Parathyroid adenoma (tissue), 2 donors: ENCODE results near the gene EMP3.
A peak's percentile ranks its signal among the peaks of the same experiment; 100 is the strongest.
"Not testable (repeated sequence)": the region's sequence is repeated elsewhere in the genome, so short reads cannot be mapped to it uniquely, and the experiment has no call there.

Experiments
- H2AFZ ChIP-seq: fragments of 300-600 bp; sonication (generic); one replicate; pipeline ENCODE4 v1.7.0; 2017; ENCODE audit warnings: antibody characterized with exemption, mild to moderate bottlenecking
- H3K27ac ChIP-seq: fragments of 300-600 bp; sonication (generic); one replicate; pipeline ENCODE4 v1.7.0; 2017
- H3K27me3 ChIP-seq: fragments of 300-600 bp; sonication (generic); one replicate; pipeline ENCODE4 v1.7.0; 2017; ENCODE audit warnings: low read length; ENCODE audit not compliant: control insufficient read depth, insufficient read depth
- H3K36me3 ChIP-seq: fragments of 300-600 bp; sonication (generic); one replicate; pipeline ENCODE4 v1.7.0; 2017; ENCODE audit warnings: low read length; ENCODE audit not compliant: control insufficient read depth, insufficient read depth
- H3K4me1 ChIP-seq: fragments of 300-600 bp; sonication (generic); one replicate; pipeline ENCODE4 v1.7.0; 2017; ENCODE audit warnings: control low read depth
- H3K4me2 ChIP-seq: fragments of 300-600 bp; sonication (generic); one replicate; pipeline ENCODE4 v1.7.0; 2017; ENCODE audit warnings: low read length
- H3K4me3 ChIP-seq: fragments of 300-600 bp; sonication (generic); one replicate; pipeline ENCODE4 v1.7.0; 2017; ENCODE audit warnings: low read depth, low read length
- H3K79me2 ChIP-seq: fragments of 300-600 bp; sonication (generic); one replicate; pipeline ENCODE4 v1.7.0; 2017; ENCODE audit warnings: control low read depth
- H3K9ac ChIP-seq: fragments of 300-600 bp; sonication (generic); one replicate; pipeline ENCODE4 v1.7.0; 2017; ENCODE audit warnings: mild to moderate bottlenecking
- H3K9me3 ChIP-seq: fragments of 300-600 bp; sonication (generic); one replicate; pipeline ENCODE4 v1.7.0; 2017; ENCODE audit warnings: low read length; ENCODE audit not compliant: control insufficient read depth
- TF ChIP-seq, protein P1 (sequence below): fragments of 300-600 bp; sonication (generic); IDR thresholded peaks from one replicate; pipeline ENCODE4 v1.7.0; 2017; ENCODE audit warnings: antibody characterized with exemption, mild to moderate bottlenecking
- donor health status: primary hyperparathyroidism.

The EMP3 gene

DNA sequence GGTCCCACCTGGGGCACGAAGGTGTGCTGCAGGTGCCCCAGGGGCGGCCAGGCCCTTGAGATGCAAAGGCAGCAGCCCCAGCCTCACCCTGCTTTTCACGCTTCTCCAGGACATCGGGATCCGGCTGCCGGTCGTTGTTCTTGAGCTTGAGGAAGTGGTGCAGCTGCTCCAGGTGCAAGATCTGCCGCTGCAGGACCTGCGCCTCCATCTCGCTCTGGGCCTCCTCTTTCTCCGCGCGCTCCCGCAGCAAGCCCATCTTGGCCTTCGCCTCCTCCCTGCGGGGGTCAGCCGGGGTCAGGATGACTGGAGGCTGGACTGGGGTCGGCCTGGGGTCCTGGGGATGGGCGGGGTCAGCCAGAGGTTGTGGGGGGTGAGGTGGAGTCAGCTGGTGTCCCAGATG, 21.5 kb upstream of the EMP3 start:
- no peak overlapping the region for H3K9ac ChIP-seq
- H3K36me3 ChIP-seq: no peaks in the 10 kb centered on the region
- H3K9me3 ChIP-seq: no peaks in the 10 kb centered on the region
- no peaks in the 10 kb centered on the region for H3K27me3 ChIP-seq
- H3K4me1 ChIP-seq: no peaks in the 10 kb centered on the region
- TF ChIP-seq, protein P1, sequence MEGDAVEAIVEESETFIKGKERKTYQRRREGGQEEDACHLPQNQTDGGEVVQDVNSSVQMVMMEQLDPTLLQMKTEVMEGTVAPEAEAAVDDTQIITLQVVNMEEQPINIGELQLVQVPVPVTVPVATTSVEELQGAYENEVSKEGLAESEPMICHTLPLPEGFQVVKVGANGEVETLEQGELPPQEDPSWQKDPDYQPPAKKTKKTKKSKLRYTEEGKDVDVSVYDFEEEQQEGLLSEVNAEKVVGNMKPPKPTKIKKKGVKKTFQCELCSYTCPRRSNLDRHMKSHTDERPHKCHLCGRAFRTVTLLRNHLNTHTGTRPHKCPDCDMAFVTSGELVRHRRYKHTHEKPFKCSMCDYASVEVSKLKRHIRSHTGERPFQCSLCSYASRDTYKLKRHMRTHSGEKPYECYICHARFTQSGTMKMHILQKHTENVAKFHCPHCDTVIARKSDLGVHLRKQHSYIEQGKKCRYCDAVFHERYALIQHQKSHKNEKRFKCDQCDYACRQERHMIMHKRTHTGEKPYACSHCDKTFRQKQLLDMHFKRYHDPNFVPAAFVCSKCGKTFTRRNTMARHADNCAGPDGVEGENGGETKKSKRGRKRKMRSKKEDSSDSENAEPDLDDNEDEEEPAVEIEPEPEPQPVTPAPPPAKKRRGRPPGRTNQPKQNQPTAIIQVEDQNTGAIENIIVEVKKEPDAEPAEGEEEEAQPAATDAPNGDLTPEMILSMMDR: no peak
- H3K4me3 ChIP-seq: no peak overlapping the region
- H3K79me2 ChIP-seq: no peaks in the 10 kb centered on the region
- no peak overlapping the region for H3K27ac ChIP-seq
- H2AFZ ChIP-seq: no peak overlapping the region
- no peak overlapping the region for H3K4me2 ChIP-seq

GRCh38 chr19:48308631-48309586, 16.4 kb upstream of the EMP3 start:
- H3K4me3 ChIP-seq: no peak overlapping the region
- no peak overlapping the region for H3K4me2 ChIP-seq
- no peak overlapping the region for H3K9ac ChIP-seq
- peaks cover 15% of the 10 kb centered on the region for H3K4me1 ChIP-seq
- TF ChIP-seq, protein P1: peak; percentile 6
- H3K27ac ChIP-seq: no peak overlapping the region
- no peaks in the 10 kb centered on the region for H3K79me2 ChIP-seq
- no peaks in the 10 kb centered on the region for H3K27me3 ChIP-seq
- H2AFZ ChIP-seq: peak overlapping the region; percentile 76
- H3K36me3 ChIP-seq: no peaks in the 10 kb centered on the region
- no peaks in the 10 kb centered on the region for H3K9me3 ChIP-seq

GRCh38 chr19:48309731-48310130, 15.6 kb upstream of the EMP3 start:
- H2AFZ ChIP-seq: peak overlapping the region; percentile 76
- H3K27ac ChIP-seq: peak overlapping the region; percentile 33
- not testable (repeated sequence) for H3K4me3 ChIP-seq, H3K36me3 ChIP-seq, H3K9ac ChIP-seq, H3K79me2 ChIP-seq, H3K4me2 ChIP-seq, H3K27me3 ChIP-seq, H3K9me3 ChIP-seq
- H3K4me1 ChIP-seq: peaks cover 15% of the 10 kb centered on the region

DNA sequence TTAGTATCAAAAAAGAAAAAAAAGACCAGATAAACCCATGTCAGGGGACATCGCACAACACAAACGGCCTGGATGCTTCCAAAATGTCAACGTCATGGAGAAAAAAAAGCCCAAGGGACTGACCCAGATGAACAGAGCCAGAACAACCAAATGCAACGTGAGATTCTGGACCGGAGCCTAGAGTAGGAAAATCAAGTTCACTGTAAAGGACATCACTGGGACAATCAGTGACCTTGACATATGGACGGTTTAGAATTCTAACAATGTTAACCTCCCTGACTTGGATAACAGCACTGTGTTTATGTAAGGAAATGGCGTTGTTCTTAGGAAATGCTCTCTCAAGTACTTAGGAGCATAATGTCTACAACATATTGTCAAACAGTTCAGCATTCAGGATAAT, 15.1 kb upstream of the EMP3 start:
- Histone ChIP-seq H3K4me3 (no peak overlapping the region), H3K4me1 (peaks cover 15% of the 10 kb centered on the region), H2AFZ (peak overlapping the region; percentile 76), H3K9ac (no peak overlapping the region), H3K27me3 (no peaks in the 10 kb centered on the region), H3K36me3 (no peaks in the 10 kb centered on the region), H3K9me3 (no peaks in the 10 kb centered on the region), H3K4me2 (peak overlapping the region; percentile 21), H3K27ac (peak overlapping the region; percentile 33), H3K79me2 (no peaks in the 10 kb centered on the region)
- TF ChIP-seq, protein P1: no peak

GRCh38 chr19:48311384-48311783, 14.0 kb upstream of the EMP3 start:
- Histone ChIP-seq H3K4me3 (no peak overlapping the region), H3K27ac (no peak overlapping the region), H3K27me3 (no peaks in the 10 kb centered on the region), H3K79me2 (no peaks in the 10 kb centered on the region), H3K36me3 (no peaks in the 10 kb centered on the region), H2AFZ (no peak overlapping the region), H3K9ac (no peak overlapping the region), H3K4me1 (peaks cover 15% of the 10 kb centered on the region), H3K9me3 (no peaks in the 10 kb centered on the region), H3K4me2 (no peak overlapping the region)
- TF ChIP-seq, protein P1: no peak
